Measurements from ENCODE around the gene SYNRG. TPM values are rescaled to one million over a fixed set of nuclear protein-coding genes. Genes with fewer than 3 reads are reported as not detected.

SYNRG gene
- total and polyA plus RNA-seq, 4 donors = 6.5 to 20.5 (median 15.9) TPM

DNA sequence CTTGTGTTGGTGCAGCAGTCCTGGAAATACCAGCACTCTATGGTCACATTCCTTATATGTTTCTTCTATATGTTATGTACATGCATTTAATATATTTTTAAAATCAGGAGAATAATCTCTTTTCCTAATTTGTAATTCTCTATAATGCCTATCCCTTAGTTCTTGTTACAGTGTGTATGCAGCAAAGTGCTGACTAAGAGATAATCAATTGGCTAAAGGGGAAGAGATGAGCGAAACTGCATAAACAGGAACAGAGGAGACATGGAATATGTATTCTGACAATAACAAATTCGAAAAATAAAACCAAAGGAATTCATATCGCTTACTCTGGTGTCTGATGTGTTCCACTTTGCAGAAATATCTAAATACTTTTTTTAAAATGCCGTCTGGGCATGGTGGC is 41.7 kb downstream of the SYNRG start (continued):
- TF ChIP-seq TAF1 (conservative IDR thresholded peaks at IDR 0.05) = no peak
- no peak for TF ChIP-seq FOXA2 (IDR thresholded peaks at IDR 0.05)

DNA sequence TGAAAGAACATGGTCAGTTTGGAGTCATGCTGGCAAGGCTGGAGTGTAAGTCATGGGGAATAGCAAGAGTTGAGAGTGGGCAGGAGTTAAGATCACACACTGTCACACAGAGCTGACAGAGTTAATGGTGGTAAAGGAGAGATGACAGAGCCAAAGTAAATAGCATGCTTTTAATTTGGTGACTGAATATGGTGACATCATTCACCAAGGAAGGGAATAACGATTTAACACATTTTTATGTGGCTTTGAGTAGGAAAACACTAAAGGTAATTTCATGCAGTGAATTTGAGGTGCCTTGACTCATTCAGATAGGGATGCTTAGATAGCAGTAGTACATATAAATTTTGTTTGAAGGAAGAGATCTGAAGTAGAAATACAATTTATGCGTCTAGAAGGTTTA is 42.1 kb downstream of the SYNRG start:
- TF ChIP-seq EGR1 (IDR thresholded peaks at IDR 0.05; ENCODE audit: low read depth in 2 of 2) = no peak
- TF ChIP-seq SP1 (IDR thresholded peaks at IDR 0.05) = no peak
- TF ChIP-seq, protein P1, sequence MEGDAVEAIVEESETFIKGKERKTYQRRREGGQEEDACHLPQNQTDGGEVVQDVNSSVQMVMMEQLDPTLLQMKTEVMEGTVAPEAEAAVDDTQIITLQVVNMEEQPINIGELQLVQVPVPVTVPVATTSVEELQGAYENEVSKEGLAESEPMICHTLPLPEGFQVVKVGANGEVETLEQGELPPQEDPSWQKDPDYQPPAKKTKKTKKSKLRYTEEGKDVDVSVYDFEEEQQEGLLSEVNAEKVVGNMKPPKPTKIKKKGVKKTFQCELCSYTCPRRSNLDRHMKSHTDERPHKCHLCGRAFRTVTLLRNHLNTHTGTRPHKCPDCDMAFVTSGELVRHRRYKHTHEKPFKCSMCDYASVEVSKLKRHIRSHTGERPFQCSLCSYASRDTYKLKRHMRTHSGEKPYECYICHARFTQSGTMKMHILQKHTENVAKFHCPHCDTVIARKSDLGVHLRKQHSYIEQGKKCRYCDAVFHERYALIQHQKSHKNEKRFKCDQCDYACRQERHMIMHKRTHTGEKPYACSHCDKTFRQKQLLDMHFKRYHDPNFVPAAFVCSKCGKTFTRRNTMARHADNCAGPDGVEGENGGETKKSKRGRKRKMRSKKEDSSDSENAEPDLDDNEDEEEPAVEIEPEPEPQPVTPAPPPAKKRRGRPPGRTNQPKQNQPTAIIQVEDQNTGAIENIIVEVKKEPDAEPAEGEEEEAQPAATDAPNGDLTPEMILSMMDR (IDR thresholded peaks at IDR 0.05; ENCODE audit: low read depth, low read length, missing input control) = no peak
- TF ChIP-seq HNF4G (IDR thresholded peaks at IDR 0.05) = no peak
- TF ChIP-seq, protein P2, sequence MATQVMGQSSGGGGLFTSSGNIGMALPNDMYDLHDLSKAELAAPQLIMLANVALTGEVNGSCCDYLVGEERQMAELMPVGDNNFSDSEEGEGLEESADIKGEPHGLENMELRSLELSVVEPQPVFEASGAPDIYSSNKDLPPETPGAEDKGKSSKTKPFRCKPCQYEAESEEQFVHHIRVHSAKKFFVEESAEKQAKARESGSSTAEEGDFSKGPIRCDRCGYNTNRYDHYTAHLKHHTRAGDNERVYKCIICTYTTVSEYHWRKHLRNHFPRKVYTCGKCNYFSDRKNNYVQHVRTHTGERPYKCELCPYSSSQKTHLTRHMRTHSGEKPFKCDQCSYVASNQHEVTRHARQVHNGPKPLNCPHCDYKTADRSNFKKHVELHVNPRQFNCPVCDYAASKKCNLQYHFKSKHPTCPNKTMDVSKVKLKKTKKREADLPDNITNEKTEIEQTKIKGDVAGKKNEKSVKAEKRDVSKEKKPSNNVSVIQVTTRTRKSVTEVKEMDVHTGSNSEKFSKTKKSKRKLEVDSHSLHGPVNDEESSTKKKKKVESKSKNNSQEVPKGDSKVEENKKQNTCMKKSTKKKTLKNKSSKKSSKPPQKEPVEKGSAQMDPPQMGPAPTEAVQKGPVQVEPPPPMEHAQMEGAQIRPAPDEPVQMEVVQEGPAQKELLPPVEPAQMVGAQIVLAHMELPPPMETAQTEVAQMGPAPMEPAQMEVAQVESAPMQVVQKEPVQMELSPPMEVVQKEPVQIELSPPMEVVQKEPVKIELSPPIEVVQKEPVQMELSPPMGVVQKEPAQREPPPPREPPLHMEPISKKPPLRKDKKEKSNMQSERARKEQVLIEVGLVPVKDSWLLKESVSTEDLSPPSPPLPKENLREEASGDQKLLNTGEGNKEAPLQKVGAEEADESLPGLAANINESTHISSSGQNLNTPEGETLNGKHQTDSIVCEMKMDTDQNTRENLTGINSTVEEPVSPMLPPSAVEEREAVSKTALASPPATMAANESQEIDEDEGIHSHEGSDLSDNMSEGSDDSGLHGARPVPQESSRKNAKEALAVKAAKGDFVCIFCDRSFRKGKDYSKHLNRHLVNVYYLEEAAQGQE (IDR thresholded peaks at IDR 0.05) = no peak
- TF ChIP-seq NR2F2 (IDR thresholded peaks at IDR 0.05) = no peak
- no peak for TF ChIP-seq YY1 (IDR thresholded peaks at IDR 0.05)
- TF ChIP-seq TAF1 (conservative IDR thresholded peaks at IDR 0.05) = no peak
- TF ChIP-seq, protein P3, sequence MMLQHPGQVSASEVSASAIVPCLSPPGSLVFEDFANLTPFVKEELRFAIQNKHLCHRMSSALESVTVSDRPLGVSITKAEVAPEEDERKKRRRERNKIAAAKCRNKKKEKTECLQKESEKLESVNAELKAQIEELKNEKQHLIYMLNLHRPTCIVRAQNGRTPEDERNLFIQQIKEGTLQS (IDR thresholded peaks at IDR 0.05) = no peak
- TF ChIP-seq, protein P4, sequence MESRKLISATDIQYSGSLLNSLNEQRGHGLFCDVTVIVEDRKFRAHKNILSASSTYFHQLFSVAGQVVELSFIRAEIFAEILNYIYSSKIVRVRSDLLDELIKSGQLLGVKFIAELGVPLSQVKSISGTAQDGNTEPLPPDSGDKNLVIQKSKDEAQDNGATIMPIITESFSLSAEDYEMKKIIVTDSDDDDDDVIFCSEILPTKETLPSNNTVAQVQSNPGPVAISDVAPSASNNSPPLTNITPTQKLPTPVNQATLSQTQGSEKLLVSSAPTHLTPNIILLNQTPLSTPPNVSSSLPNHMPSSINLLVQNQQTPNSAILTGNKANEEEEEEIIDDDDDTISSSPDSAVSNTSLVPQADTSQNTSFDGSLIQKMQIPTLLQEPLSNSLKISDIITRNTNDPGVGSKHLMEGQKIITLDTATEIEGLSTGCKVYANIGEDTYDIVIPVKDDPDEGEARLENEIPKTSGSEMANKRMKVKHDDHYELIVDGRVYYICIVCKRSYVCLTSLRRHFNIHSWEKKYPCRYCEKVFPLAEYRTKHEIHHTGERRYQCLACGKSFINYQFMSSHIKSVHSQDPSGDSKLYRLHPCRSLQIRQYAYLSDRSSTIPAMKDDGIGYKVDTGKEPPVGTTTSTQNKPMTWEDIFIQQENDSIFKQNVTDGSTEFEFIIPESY (IDR thresholded peaks at IDR 0.05) = no peak
- TF ChIP-seq RAD21 (IDR thresholded peaks at IDR 0.05) = no peak
- TF ChIP-seq HNF4A (conservative IDR thresholded peaks at IDR 0.05) = no peak
- WGBS = 77% methylated on average over 2 of the region's 2 CpGs
- Histone ChIP-seq H3K4me3 (ENCODE audit: low read depth in 1 of 3, low read length in 3 of 3) (no peak overlapping the region), H3K9ac (ENCODE audit: low read depth in 1 of 2, low read length in 2 of 2) (no peak overlapping the region), H3K27ac (ENCODE audit: low read depth in 1 of 2, low read length in 2 of 2) (no peak overlapping the region), H3K9me3 (ENCODE audit: control insufficient read depth in 4 of 4, low read length in 3 of 4) (no peaks in the 10 kb centered on the region), H3K27me3 (ENCODE audit: control insufficient read depth in 4 of 4, insufficient read depth in 4 of 4, low read length in 3 of 4) (no peaks in the 10 kb centered on the region), H3K4me1 (ENCODE audit: control insufficient read depth in 4 of 4, insufficient read depth in 4 of 4, low read length in 3 of 4) (no peaks in the 10 kb centered on the region), H3K36me3 (ENCODE audit: control insufficient read depth in 4 of 4, insufficient read depth in 3 of 4, low read depth in 1 of 4, low read length in 3 of 4) (peaks cover 4 to 49% (median 41%) of the 10 kb centered on the region in 4 donors)
- DNase-seq (ENCODE audit: low spot score) = no peak

DNA sequence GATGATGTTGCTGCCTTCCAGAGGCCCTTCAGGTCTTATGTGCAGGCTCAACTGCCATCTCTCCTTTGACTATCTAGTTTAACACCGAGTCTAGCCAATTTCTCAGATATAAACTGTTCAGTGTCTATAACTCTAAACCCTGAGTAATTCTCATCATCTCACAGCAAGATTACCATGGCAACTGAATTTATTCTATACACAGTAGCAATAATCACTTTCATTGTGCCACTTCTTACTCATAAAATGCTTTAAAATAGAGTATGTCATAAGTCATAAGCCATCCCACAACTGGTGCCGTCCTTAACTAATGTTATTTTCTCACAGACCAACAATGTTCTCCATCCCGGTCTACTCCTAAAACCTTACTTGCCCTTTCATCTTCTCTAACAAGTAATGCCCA is 45.0 kb downstream of the SYNRG start:
- Histone ChIP-seq H3K27me3 (ENCODE audit: control insufficient read depth in 4 of 4, insufficient read depth in 4 of 4, low read length in 3 of 4) (no peaks in the 10 kb centered on the region), H3K4me1 (ENCODE audit: control insufficient read depth in 4 of 4, insufficient read depth in 4 of 4, low read length in 3 of 4) (no peaks in the 10 kb centered on the region), H3K4me3 (ENCODE audit: low read depth in 1 of 3, low read length in 3 of 3) (no peak overlapping the region), H3K27ac (ENCODE audit: low read depth in 1 of 2, low read length in 2 of 2) (no peak overlapping the region), H3K9me3 (ENCODE audit: control insufficient read depth in 4 of 4, low read length in 3 of 4) (no peaks in the 10 kb centered on the region), H3K9ac (ENCODE audit: low read depth in 1 of 2, low read length in 2 of 2) (no peak overlapping the region), H3K36me3 (ENCODE audit: control insufficient read depth in 4 of 4, insufficient read depth in 3 of 4, low read depth in 1 of 4, low read length in 3 of 4) (peaks cover 6 to 55% (median 43%) of the 10 kb centered on the region in 4 donors)
- DNase-seq (ENCODE audit: low spot score) = no peak
- WGBS = 97% methylated on average over 3 of the region's 3 CpGs
- no peak for TF ChIP-seq FOXA2 (IDR thresholded peaks at IDR 0.05)
- TF ChIP-seq FOXA1 (IDR thresholded peaks at IDR 0.05) = no peak
- TF ChIP-seq NR2F2 (IDR thresholded peaks at IDR 0.05) = no peak
- no peak for TF ChIP-seq GABPA (IDR thresholded peaks at IDR 0.05 in 1 of 2, conservative IDR thresholded peaks at IDR 0.05 in 1 of 2)
- no peak for TF ChIP-seq EGR1 (IDR thresholded peaks at IDR 0.05; ENCODE audit: low read depth in 2 of 2)
- no peak for TF ChIP-seq YY1 (IDR thresholded peaks at IDR 0.05)
- no peak for TF ChIP-seq RAD21 (IDR thresholded peaks at IDR 0.05)
- no peak for TF ChIP-seq JUND (IDR thresholded peaks at IDR 0.05)
- TF ChIP-seq, protein P1 (IDR thresholded peaks at IDR 0.05; ENCODE audit: low read depth, low read length, missing input control) = no peak
- no peak for TF ChIP-seq HNF4A (conservative IDR thresholded peaks at IDR 0.05)
- TF ChIP-seq TAF1 (conservative IDR thresholded peaks at IDR 0.05) = no peak
- TF ChIP-seq, protein P5, sequence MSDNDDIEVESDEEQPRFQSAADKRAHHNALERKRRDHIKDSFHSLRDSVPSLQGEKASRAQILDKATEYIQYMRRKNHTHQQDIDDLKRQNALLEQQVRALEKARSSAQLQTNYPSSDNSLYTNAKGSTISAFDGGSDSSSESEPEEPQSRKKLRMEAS (IDR thresholded peaks at IDR 0.05) = no peak
- TF ChIP-seq, protein P4 (IDR thresholded peaks at IDR 0.05) = no peak
- no peak for TF ChIP-seq RXRA (IDR thresholded peaks at IDR 0.05)

Measured in liver (tissue), 9 donors.